ENCODE measurements around the gene LAMA1. TPM values are rescaled to one million over a fixed set of nuclear protein-coding genes. Genes with fewer than 3 reads are reported as not detected.

LAMA1 gene
- total RNA-seq, 1 donor from 2014 or later, result not detected

GRCh38 chr18:7025194-7025593, 92.4 kb downstream of the LAMA1 start:
- Mint-ChIP-seq H3K36me3 (ENCODE audit: low read depth) (no peaks in the 10 kb centered on the region), H3K4me1 (ENCODE audit: low read depth) (no peaks in the 10 kb centered on the region), H3K27ac (no peak overlapping the region), H3K4me3 (ENCODE audit: low read depth) (no peak overlapping the region), H3K27me3 (ENCODE audit: low read depth) (no peaks in the 10 kb centered on the region), H3K9me3 (no peaks in the 10 kb centered on the region)
- intact Hi-C loops (cut with micrococcal nuclease), result no loop called here
- no peak for DNase-seq (ENCODE audit: low spot score)

- H3K4me1 Mint-ChIP-seq (ENCODE audit: low read depth), result no peaks in the 10 kb centered on the region
- peaks cover 6% of the 10 kb centered on the region for H3K9me3 Mint-ChIP-seq
- intact Hi-C loops (cut with micrococcal nuclease), result no loop called here
- H3K27me3 Mint-ChIP-seq (ENCODE audit: low read depth), result no peaks in the 10 kb centered on the region
- H3K27ac Mint-ChIP-seq, result no peak overlapping the region
- no peak for DNase-seq (ENCODE audit: low spot score)
- H3K4me3 Mint-ChIP-seq (ENCODE audit: low read depth), result no peak overlapping the region
- H3K36me3 Mint-ChIP-seq (ENCODE audit: low read depth), result no peaks in the 10 kb centered on the region
Measured at GRCh38 chr18:7023581-7023980, 94.0 kb downstream of the LAMA1 start.

GRCh38 chr18:7023063-7023580, 94.5 kb downstream of the LAMA1 start:
- intact Hi-C loops (cut with micrococcal nuclease), result no loop called here
- H3K27me3 Mint-ChIP-seq (ENCODE audit: low read depth), result no peaks in the 10 kb centered on the region
- no peak for DNase-seq (ENCODE audit: low spot score)

GRCh38 chr18:7021994-7022840, 95.4 kb downstream of the LAMA1 start:
- DNase-seq (ENCODE audit: low spot score), result no peak
- H3K27ac Mint-ChIP-seq, result no peak overlapping the region
- H3K27me3 Mint-ChIP-seq (ENCODE audit: low read depth), result no peaks in the 10 kb centered on the region
- H3K36me3 Mint-ChIP-seq (ENCODE audit: low read depth), result no peaks in the 10 kb centered on the region
- intact Hi-C loops (cut with micrococcal nuclease), result no loop called here
- H3K4me3 Mint-ChIP-seq (ENCODE audit: low read depth), result no peak overlapping the region
- no peaks in the 10 kb centered on the region for H3K4me1 Mint-ChIP-seq (ENCODE audit: low read depth)
- peaks cover 6% of the 10 kb centered on the region for H3K9me3 Mint-ChIP-seq

More at GRCh38 chr18:7023063-7023580, 94.5 kb downstream of the LAMA1 start:
- H3K4me1 Mint-ChIP-seq (ENCODE audit: low read depth), result no peaks in the 10 kb centered on the region
- H3K4me3 Mint-ChIP-seq (ENCODE audit: low read depth), result no peak overlapping the region
- H3K36me3 Mint-ChIP-seq (ENCODE audit: low read depth), result no peaks in the 10 kb centered on the region
- H3K27ac Mint-ChIP-seq, result no peak overlapping the region
- peaks cover 6% of the 10 kb centered on the region for H3K9me3 Mint-ChIP-seq

- Mint-ChIP-seq H3K27ac (no peak overlapping the region), H3K4me3 (ENCODE audit: low read depth) (no peak overlapping the region)
- intact Hi-C loops (cut with micrococcal nuclease), result no loop called here
Measured at GRCh38 chr18:7020995-7021777, 96.4 kb downstream of the LAMA1 start.

GRCh38 chr18:7017013-7017412, 100.6 kb downstream of the LAMA1 start:
- Mint-ChIP-seq H3K4me3 (ENCODE audit: low read depth) (no peak overlapping the region), H3K9me3 (peaks cover 12% of the 10 kb centered on the region), H3K27me3 (ENCODE audit: low read depth) (no peaks in the 10 kb centered on the region), H3K4me1 (ENCODE audit: low read depth) (no peaks in the 10 kb centered on the region), H3K27ac (no peak overlapping the region), H3K36me3 (ENCODE audit: low read depth) (no peaks in the 10 kb centered on the region)
- DNase-seq (ENCODE audit: low spot score), result no peak
- intact Hi-C loops (cut with micrococcal nuclease), result no loop called here

More at GRCh38 chr18:7020995-7021777, 96.4 kb downstream of the LAMA1 start:
- Mint-ChIP-seq H3K9me3 (peaks cover 6% of the 10 kb centered on the region), H3K27me3 (ENCODE audit: low read depth) (no peaks in the 10 kb centered on the region), H3K36me3 (ENCODE audit: low read depth) (no peaks in the 10 kb centered on the region), H3K4me1 (ENCODE audit: low read depth) (no peaks in the 10 kb centered on the region)
- DNase-seq (ENCODE audit: low spot score), result no peak

- DNase-seq (ENCODE audit: low spot score), result no peak
- Mint-ChIP-seq H3K27me3 (ENCODE audit: low read depth) (no peaks in the 10 kb centered on the region), H3K27ac (no peak overlapping the region), H3K9me3 (peaks cover 6% of the 10 kb centered on the region), H3K36me3 (ENCODE audit: low read depth) (no peaks in the 10 kb centered on the region), H3K4me3 (ENCODE audit: low read depth) (no peak overlapping the region), H3K4me1 (ENCODE audit: low read depth) (no peaks in the 10 kb centered on the region)
- intact Hi-C loops (cut with micrococcal nuclease), result no loop called here
Measured at GRCh38 chr18:7011142-7011541, 106.5 kb downstream of the LAMA1 start.

GRCh38 chr18:7004009-7004408, 113.6 kb downstream of the LAMA1 start:
- Mint-ChIP-seq H3K4me3 (ENCODE audit: low read depth) (no peak overlapping the region), H3K27ac (no peak overlapping the region), H3K36me3 (ENCODE audit: low read depth) (no peaks in the 10 kb centered on the region), H3K27me3 (ENCODE audit: low read depth) (no peaks in the 10 kb centered on the region), H3K9me3 (no peaks in the 10 kb centered on the region), H3K4me1 (ENCODE audit: low read depth) (no peaks in the 10 kb centered on the region)
- no peak for DNase-seq (ENCODE audit: low spot score)
- intact Hi-C loops (cut with micrococcal nuclease), result no loop called here

GRCh38 chr18:7002107-7002506, 115.5 kb downstream of the LAMA1 start:
- Mint-ChIP-seq H3K27ac (no peak overlapping the region), H3K27me3 (ENCODE audit: low read depth) (no peaks in the 10 kb centered on the region), H3K36me3 (ENCODE audit: low read depth) (no peaks in the 10 kb centered on the region), H3K9me3 (no peaks in the 10 kb centered on the region), H3K4me1 (ENCODE audit: low read depth) (no peaks in the 10 kb centered on the region), H3K4me3 (ENCODE audit: low read depth) (no peak overlapping the region)
- intact Hi-C loops (cut with micrococcal nuclease), result no loop called here
- DNase-seq (ENCODE audit: low spot score), result no peak

- no peaks in the 10 kb centered on the region for H3K9me3 Mint-ChIP-seq
Measured at GRCh38 chr18:7000484-7001096, 117.0 kb downstream of the LAMA1 start.

GRCh38 chr18:6997808-6998207, 119.8 kb downstream of the LAMA1 start:
- Mint-ChIP-seq H3K9me3 (no peaks in the 10 kb centered on the region), H3K4me3 (ENCODE audit: low read depth) (no peak overlapping the region), H3K4me1 (ENCODE audit: low read depth) (no peaks in the 10 kb centered on the region), H3K27ac (no peak overlapping the region), H3K27me3 (ENCODE audit: low read depth) (no peaks in the 10 kb centered on the region), H3K36me3 (ENCODE audit: low read depth) (no peaks in the 10 kb centered on the region)
- no peak for DNase-seq (ENCODE audit: low spot score)
- intact Hi-C loops (cut with micrococcal nuclease), result no loop called here

More at GRCh38 chr18:7000484-7001096, 117.0 kb downstream of the LAMA1 start:
- Mint-ChIP-seq H3K36me3 (ENCODE audit: low read depth) (no peaks in the 10 kb centered on the region), H3K27ac (no peak overlapping the region), H3K27me3 (ENCODE audit: low read depth) (no peaks in the 10 kb centered on the region), H3K4me1 (ENCODE audit: low read depth) (no peaks in the 10 kb centered on the region), H3K4me3 (ENCODE audit: low read depth) (no peak overlapping the region)
- no peak for DNase-seq (ENCODE audit: low spot score)
- intact Hi-C loops (cut with micrococcal nuclease), result no loop called here

GRCh38 chr18:6994771-6995430, 122.7 kb downstream of the LAMA1 start:
- DNase-seq (ENCODE audit: low spot score), result no peak
- Mint-ChIP-seq H3K4me1 (ENCODE audit: low read depth) (no peaks in the 10 kb centered on the region), H3K9me3 (no peaks in the 10 kb centered on the region), H3K36me3 (ENCODE audit: low read depth) (no peaks in the 10 kb centered on the region), H3K4me3 (ENCODE audit: low read depth) (no peak overlapping the region), H3K27ac (no peak overlapping the region), H3K27me3 (ENCODE audit: low read depth) (no peaks in the 10 kb centered on the region)
- intact Hi-C loops (cut with micrococcal nuclease), result no loop called here

All from activated T-helper 2 cell treated with anti-CD3 and anti-CD28 coated beads, Interferon-gamma antibody, Interleukin-2, Interleukin-4, amounts not matched to agents 10 μg/mL and 5 μg/mL and 100 μg/mL, durations not matched to agents 14 hours and 24 hours and 36 hours (primary cell).